Breast epithelium (tissue), 3 donors: ENCODE data around the gene DAG1.

Experiments
- CTCF ChIP-seq, 3 donors: fragments of 450-650 bp; IDR thresholded peaks; one replicate each; pipeline ENCODE4 v1.5.1; 2016 to 2017; ENCODE audit warnings: antibody characterized with exemption in 3 of 3, mild to moderate bottlenecking in 3 of 3, moderate library complexity in 3 of 3
- POLR2A ChIP-seq: fragments of 450-650 bp; IDR thresholded peaks from one replicate; pipeline ENCODE4 v1.6.1; 2016; ENCODE audit warnings: antibody characterized with exemption, mild to moderate bottlenecking, moderate library complexity
- POLR2AphosphoS5 ChIP-seq, 3 donors: sonication (generic); formaldehyde crosslinking; IDR thresholded peaks; one replicate each; pipeline ENCODE4 v1.6.1; 2017; ENCODE audit warnings: antibody characterized with exemption in 3 of 3

- TF ChIP-seq CTCF (IDR thresholded peaks at IDR 0.05) (no peak), POLR2AphosphoS5 (IDR thresholded peaks at IDR 0.05) (no peak), POLR2A (no peak)
Observed at GRCh38 chr3:49498239-49498638, 28.2 kb downstream of the DAG1 start.
